C4-2B (cell line): ENCODE results near the gene CAMTA2.

Experiments
- CTCF ChIP-seq: fragments of 450-650 bp; conservative IDR thresholded peaks from 2 replicates; pipeline ENCODE4 v1.5.1; 2017; ENCODE audit warnings: mild to moderate bottlenecking
- ZFX ChIP-seq: fragments of 450-650 bp; IDR thresholded peaks from 2 replicates; pipeline ENCODE4 v1.6.1; 2017

- no peak for TF ChIP-seq CTCF
- TF ChIP-seq ZFX, result no peak
These were observed 24.5 kb upstream of the CAMTA2 start for GRCh38 chr17:5011928-5012327.
